ENCODE data around the gene LDLRAD2. TPM values are rescaled to one million over a fixed set of nuclear protein-coding genes. Genes with fewer than 3 reads are reported as not detected.

The LDLRAD2 gene
- total RNA-seq, 1 experiment from 2014 or later, result not detected

GRCh38 chr1:21795075-21795474 is 17.0 kb upstream of the LDLRAD2 start:
- CTCF ChIA-PET, result no interaction called here
- H3K9me3 Mint-ChIP-seq (ENCODE audit: low read depth, unreplicated experiment), result peaks cover 5% of the 10 kb centered on the region

DNA sequence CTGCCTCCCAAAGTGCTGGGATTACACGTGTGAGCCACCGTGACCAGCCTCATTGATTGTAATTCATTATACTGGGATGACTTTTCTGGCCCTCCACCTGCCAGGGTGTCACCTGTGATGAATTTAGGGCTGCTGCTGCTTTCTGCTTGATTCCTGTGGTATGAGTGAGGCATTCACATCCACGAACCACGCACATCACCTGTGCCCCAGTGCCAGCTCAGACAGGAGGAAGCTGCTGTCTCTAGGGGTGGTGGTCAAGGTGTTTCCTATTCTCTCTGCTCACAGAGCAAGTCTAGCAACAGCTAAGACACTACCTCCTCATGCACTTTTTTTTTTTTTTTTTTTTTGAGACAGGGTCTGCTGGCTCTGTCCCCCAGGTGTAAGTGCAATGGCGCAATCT is 12.3 kb upstream of the LDLRAD2 start:
- intact Hi-C loops (cut with micrococcal nuclease; ENCODE audit: unreplicated experiment), result no loop called here
- CTCF ChIA-PET, result interaction anchor here (0.6 to 0.7 kb wide), 4 partner anchors 9 to 113 kb away, joined by 4 to 6 read pairs (median 5); no protein-coding TSS in a partner anchor
- no peak for DNase-seq
- no peaks in the 10 kb centered on the region for H3K27me3 Mint-ChIP-seq (ENCODE audit: unreplicated experiment)
- no peaks in the 10 kb centered on the region for H3K4me1 Mint-ChIP-seq (ENCODE audit: low read depth, unreplicated experiment)
- H3K36me3 Mint-ChIP-seq (ENCODE audit: insufficient read depth, unreplicated experiment), result no peaks in the 10 kb centered on the region
- no peak overlapping the region for H3K4me3 Mint-ChIP-seq (ENCODE audit: low read depth, unreplicated experiment)
- no TSS peak for BruUV-seq (replicated peaks)
- no peak for TF ChIP-seq CTCF (IDR thresholded peaks at IDR 0.05; ENCODE audit: unreplicated experiment)
- H3K27ac Mint-ChIP-seq (ENCODE audit: unreplicated experiment), result no peak overlapping the region
- H3K9me3 Mint-ChIP-seq (ENCODE audit: low read depth, unreplicated experiment), result peaks cover 3% of the 10 kb centered on the region

More at GRCh38 chr1:21795075-21795474, 17.0 kb upstream of the LDLRAD2 start:
- Mint-ChIP-seq H3K27me3 (ENCODE audit: unreplicated experiment) (no peaks in the 10 kb centered on the region), H3K27ac (ENCODE audit: unreplicated experiment) (no peak overlapping the region), H3K4me1 (ENCODE audit: low read depth, unreplicated experiment) (peaks cover 5% of the 10 kb centered on the region), H3K36me3 (ENCODE audit: insufficient read depth, unreplicated experiment) (no peaks in the 10 kb centered on the region), H3K4me3 (ENCODE audit: low read depth, unreplicated experiment) (no peak overlapping the region)
- no TSS peak for BruUV-seq (replicated peaks)
- no peak for DNase-seq
- intact Hi-C loops (cut with micrococcal nuclease; ENCODE audit: unreplicated experiment), result no loop called here
- TF ChIP-seq CTCF (IDR thresholded peaks at IDR 0.05; ENCODE audit: unreplicated experiment), result no peak

- H3K27me3 Mint-ChIP-seq (ENCODE audit: unreplicated experiment), result no peaks in the 10 kb centered on the region
- H3K4me1 Mint-ChIP-seq (ENCODE audit: low read depth, unreplicated experiment), result no peaks in the 10 kb centered on the region
- no peak overlapping the region for H3K27ac Mint-ChIP-seq (ENCODE audit: unreplicated experiment)
- H3K9me3 Mint-ChIP-seq (ENCODE audit: low read depth, unreplicated experiment), result no peaks in the 10 kb centered on the region
- TF ChIP-seq CTCF (IDR thresholded peaks at IDR 0.05; ENCODE audit: unreplicated experiment), result no peak
- no peaks in the 10 kb centered on the region for H3K36me3 Mint-ChIP-seq (ENCODE audit: insufficient read depth, unreplicated experiment)
- DNase-seq, result peak; percentile 6
- CTCF ChIA-PET, result interaction anchor here (1.4 kb wide), 1 partner anchor 10 kb away, joined by 4 read pairs; no protein-coding TSS in a partner anchor
- intact Hi-C loops (cut with micrococcal nuclease; ENCODE audit: unreplicated experiment), result no loop called here
- no peak overlapping the region for H3K4me3 Mint-ChIP-seq (ENCODE audit: low read depth, unreplicated experiment)
- no TSS peak for BruUV-seq (replicated peaks)
These were observed 11.0 kb upstream of the LDLRAD2 start for GRCh38 chr1:21801100-21801499.

- intact Hi-C loops (cut with micrococcal nuclease; ENCODE audit: unreplicated experiment), result no loop called here
- H3K27ac Mint-ChIP-seq (ENCODE audit: unreplicated experiment), result no peak overlapping the region
- TF ChIP-seq CTCF (IDR thresholded peaks at IDR 0.05; ENCODE audit: unreplicated experiment), result no peak
- H3K4me3 Mint-ChIP-seq (ENCODE audit: low read depth, unreplicated experiment), result no peak overlapping the region
- H3K9me3 Mint-ChIP-seq (ENCODE audit: low read depth, unreplicated experiment), result no peaks in the 10 kb centered on the region
- CTCF ChIA-PET, result no interaction called here
- H3K4me1 Mint-ChIP-seq (ENCODE audit: low read depth, unreplicated experiment), result no peaks in the 10 kb centered on the region
- DNase-seq, result no peak
- no peaks in the 10 kb centered on the region for H3K36me3 Mint-ChIP-seq (ENCODE audit: insufficient read depth, unreplicated experiment)
- H3K27me3 Mint-ChIP-seq (ENCODE audit: unreplicated experiment), result no peaks in the 10 kb centered on the region
- BruUV-seq (replicated peaks), result no TSS peak
These were observed 7.5 kb upstream of the LDLRAD2 start for GRCh38 chr1:21804536-21804935.

Measured in Calu3 (cell line).